Neural progenitor cell (in vitro differentiated cells): ENCODE results near the gene MAT1A. TPM values are rescaled to one million over a fixed set of nuclear protein-coding genes. Genes with fewer than 3 reads are reported as not detected.

Experiments used
- total RNA-seq: library from RNA; depleted of rRNA; stranded (reverse); fragments of >200 nt; gene quantifications from 2 replicates; pipeline ENCODE4 v1.2.3, GENCODE V29; 2015; ENCODE audit warnings: low replicate concordance

The MAT1A gene
- total RNA-seq, 1 donor from 2014 or later, result not detected

Other genes starting within 250 kb of the MAT1A start
- 27.5 and 34.6 TPM in 2 replicates for gene TMEM254, start 211.0 kb downstream of the MAT1A start, total RNA-seq
- gene PLAC9, start 156.9 kb downstream of the MAT1A start, total RNA-seq, result not detected in 2 replicates
- gene ANXA11, start 84.1 kb downstream of the MAT1A start, total RNA-seq, result 2.7 and 7.3 TPM in 2 replicates
- not detected in 2 replicates for gene DYDC1, start 67.1 kb upstream of the MAT1A start, total RNA-seq
- gene DYDC2, start 67.1 kb upstream of the MAT1A start, total RNA-seq, result 5.8 and 6.9 TPM in 2 replicates
- gene PRXL2A, start 118.9 kb upstream of the MAT1A start, total RNA-seq, result 81.4 and 107 TPM in 2 replicates
- 32.7 and 68.9 TPM in 2 replicates for gene TSPAN14, start 164.7 kb upstream of the MAT1A start, total RNA-seq
- 0.06 and 0.11 TPM in 2 replicates for gene SH2D4B, start 248.2 kb upstream of the MAT1A start, total RNA-seq